IMR-90 (cell line): ENCODE data around the gene ZNF878. TPM values are rescaled to one million over a fixed set of nuclear protein-coding genes. Genes with fewer than 3 reads are reported as not detected.
A peak's percentile ranks its signal among the peaks of the same experiment; 100 is the strongest.

Experiments
- ATAC-seq: fragments of 200-7000 bp; cut with Tn5 transposase; 2 replicates; pipeline ENCODE4 v1.9.1; 2020; ENCODE audit warnings: low read depth, mild to moderate bottlenecking, moderate library complexity
- BruUV-seq: library from RNA; stranded (reverse); fragments of 400-500 nt; replicated peaks from 2 replicates; lab custom pipeline; 2021; lab: Mats Ljungman, UMichigan
- CTCF ChIA-PET: fragments of 300-600 bp; formaldehyde crosslinking; extraction: SDS; loops from one replicate; lab custom pipeline; 2021; ENCODE audit warnings: antibody characterized with exemption; lab: Yijun Ruan, JAX
- POLR2A ChIA-PET: fragments of 300-600 bp; sonication (Branson Sonifier 250); formaldehyde crosslinking; loops from one replicate; lab custom pipeline; 2022; ENCODE audit warnings: antibody characterized with exemption; ENCODE audit not compliant: unreplicated experiment; lab: Charles Lee
- DNase-seq: peaks from one replicate; pipeline ENCODE4 v3.0.0; 2013
- H2AFZ ChIP-seq: replicated peaks from 2 replicates; pipeline ENCODE3; 2013; ENCODE audit warnings: low read length, mild to moderate bottlenecking; ENCODE audit not compliant: poor library complexity
- H2AK5ac ChIP-seq: 2 replicates; pipeline ENCODE4 v1.6.1; 2013; ENCODE audit warnings: low read depth, low read length, inconsistent platforms
- H2AK9ac ChIP-seq: replicated peaks from 2 replicates; pipeline ENCODE3; 2013; ENCODE audit warnings: mild to moderate bottlenecking, low read depth, low read length, moderate library complexity; ENCODE audit not compliant: poor library complexity
- H2BK120ac ChIP-seq: 2 replicates; pipeline ENCODE4 v1.6.1; 2013; ENCODE audit warnings: low read depth, low read length, inconsistent platforms
- H2BK15ac ChIP-seq: 3 replicates; pipeline ENCODE4 v1.6.1; 2013; ENCODE audit warnings: low read depth, low read length, inconsistent platforms
- H2BK20ac ChIP-seq: 2 replicates; pipeline ENCODE4 v1.6.1; 2013; ENCODE audit warnings: low read depth, mild to moderate bottlenecking, inconsistent platforms, low read length, moderate library complexity
- H2BK5ac ChIP-seq: 2 replicates; pipeline ENCODE4 v1.6.1; 2013; ENCODE audit warnings: mild to moderate bottlenecking, low read depth, low read length, inconsistent platforms; ENCODE audit not compliant: poor library complexity, severe bottlenecking
- H3K14ac ChIP-seq: replicated peaks from 2 replicates; pipeline ENCODE4 v1.6.1; 2013; ENCODE audit warnings: low read depth, low read length, inconsistent platforms
- H3K18ac ChIP-seq: 2 replicates; pipeline ENCODE4 v1.6.1; 2013; ENCODE audit warnings: low read depth, low read length, control low read depth
- H3K23ac ChIP-seq: 2 replicates; pipeline ENCODE4 v1.6.1; 2013; ENCODE audit warnings: low read depth, low read length, inconsistent platforms
- H3K27ac ChIP-seq: 2 replicates; pipeline ENCODE4 v1.5.1; 2013; ENCODE audit warnings: mild to moderate bottlenecking, control low read depth, low read length; ENCODE audit not compliant: insufficient read depth
- H3K27me3 ChIP-seq: 2 replicates; pipeline ENCODE4 v1.6.1; 2013; ENCODE audit warnings: low read length; ENCODE audit not compliant: control insufficient read depth, insufficient read depth
- H3K36me3 ChIP-seq: 2 replicates; pipeline ENCODE4 v1.6.1; 2013; ENCODE audit warnings: low read length, mixed read lengths; ENCODE audit not compliant: control insufficient read depth, insufficient read depth
- H3K4ac ChIP-seq: 2 replicates; pipeline ENCODE4 v1.6.1; 2013; ENCODE audit warnings: low read depth, low read length, inconsistent platforms
- H3K4me1 ChIP-seq: 2 replicates; pipeline ENCODE4 v1.6.1; 2013; ENCODE audit warnings: low read length, mixed read lengths; ENCODE audit not compliant: control insufficient read depth, insufficient read depth
- H3K4me2 ChIP-seq: 2 replicates; pipeline ENCODE4 v1.6.1; 2013; ENCODE audit warnings: low read depth, mild to moderate bottlenecking, control low read depth, low read length, moderate library complexity
- H3K4me3 ChIP-seq: 2 replicates; pipeline ENCODE4 v1.5.1; 2013; ENCODE audit warnings: low read depth, mild to moderate bottlenecking, control low read depth, low read length, moderate library complexity; ENCODE audit not compliant: insufficient read depth
- H3K56ac ChIP-seq: 2 replicates; pipeline ENCODE4 v1.6.1; 2013; ENCODE audit warnings: low read length, inconsistent platforms; ENCODE audit not compliant: insufficient read depth; ENCODE audit errors: extremely low read depth
- H3K79me1 ChIP-seq, 2 experiments: 2 replicates each; pipeline ENCODE4 v1.6.1; 2013; ENCODE audit warnings: low read length in 2 of 2, inconsistent platforms in 1 of 2, low read depth in 1 of 2
- H3K9ac ChIP-seq: 2 replicates; pipeline ENCODE4 v1.6.1; 2013; ENCODE audit warnings: low read depth, low read length, control low read depth
- H3K9me1 ChIP-seq: 2 replicates; pipeline ENCODE4 v1.6.1; 2013; ENCODE audit warnings: low read length, inconsistent platforms; ENCODE audit not compliant: insufficient read depth
- H3K9me3 ChIP-seq: 2 replicates; pipeline ENCODE4 v1.6.1; 2013; ENCODE audit warnings: low read length; ENCODE audit not compliant: control insufficient read depth, insufficient read depth
- H4K20me1 ChIP-seq: 2 replicates; pipeline ENCODE4 v1.6.1; 2013; ENCODE audit warnings: low read length, inconsistent platforms; ENCODE audit not compliant: insufficient read depth
- H4K5ac ChIP-seq: 2 replicates; pipeline ENCODE4 v1.6.1; 2013; ENCODE audit warnings: mild to moderate bottlenecking, low read depth, low read length, control low read depth
- H4K8ac ChIP-seq, 2 experiments: 2 replicates each; pipeline ENCODE4 v1.6.1; 2013; ENCODE audit warnings: low read depth in 2 of 2, low read length in 2 of 2, control low read depth in 1 of 2, inconsistent platforms in 1 of 2
- H4K91ac ChIP-seq: 2 replicates; pipeline ENCODE4 v1.6.1; 2013; ENCODE audit warnings: low read depth, low read length, inconsistent platforms; ENCODE audit not compliant: insufficient read depth
- BHLHE40 ChIP-seq: fragments of 150-350 bp; IDR thresholded peaks from 2 replicates; pipeline ENCODE4 v1.6.1; 2016; ENCODE audit warnings: mild to moderate bottlenecking, low read depth, low read length
- CEBPB ChIP-seq: IDR thresholded peaks from 2 replicates; pipeline ENCODE4 v1.6.1; 2012; ENCODE audit warnings: low read depth, low read length, improper control_type of control experiment
- CHD1 ChIP-seq: IDR thresholded peaks from 2 replicates; pipeline ENCODE4 v1.6.1; 2012; ENCODE audit warnings: low read depth, low read length, improper control_type of control experiment
- ELK1 ChIP-seq: fragments of 150-350 bp; IDR thresholded peaks from 2 replicates; pipeline ENCODE4 v1.6.1; 2016; ENCODE audit warnings: low read depth, mild to moderate bottlenecking, low read length, moderate library complexity, borderline replicate concordance
- MAFK ChIP-seq: IDR thresholded peaks from 2 replicates; pipeline ENCODE4 v1.6.1; 2012; ENCODE audit warnings: low read depth, low read length, improper control_type of control experiment
- SMC3 ChIP-seq: fragments of 150-350 bp; IDR thresholded peaks from 2 replicates; pipeline ENCODE4 v1.6.1; 2016; ENCODE audit warnings: low read depth, mild to moderate bottlenecking, antibody characterized with exemption, low read length, moderate library complexity
- USF2 ChIP-seq: fragments of 150-350 bp; IDR thresholded peaks from 2 replicates; pipeline ENCODE4 v1.6.1; 2017; ENCODE audit warnings: mild to moderate bottlenecking, antibody characterized with exemption, low read length, low read depth
- WGBS, 2 experiments: methylation state at CpG; one replicate each; pipeline versions ENCODE4 v1.1.5 to v1.1.7; 2013; ENCODE audit warnings: missing lambda C conversion rate in 2 of 2; ENCODE audit not compliant: insufficient read length in 1 of 2; ENCODE audit errors: extremely low coverage in 2 of 2; 5-methylcytosine and 5-hydroxymethylcytosine counted together
- dilution Hi-C: fragments of 300-500 bp; cut with HindIII; formaldehyde crosslinking; loops from one replicate; pipeline ENCODE4 v1.14.3; 2018; ENCODE audit warnings: low sequenced_read_pairs; ENCODE audit not compliant: unreplicated experiment
- in situ Hi-C: fragments of 300-500 bp; cut with MboI; formaldehyde crosslinking; loops from 3 replicates; pipeline ENCODE4 v1.14.3; 2019; ENCODE audit warnings: low sequenced_read_pairs, inconsistent platforms, mixed read lengths
- intact Hi-C: fragments of 100-400 bp; cut with micrococcal nuclease; formaldehyde crosslinking; loops from 2 replicates; pipeline ENCODE4 v1.10.0; 2022
- polyA plus RNA-seq, 3 experiments: library from polyadenylated mRNA; depleted of rRNA; stranded (reverse); fragments of >200 nt; gene quantifications; 2 replicates each; pipeline ENCODE4 v1.2.3, GENCODE V29; 2012; ENCODE audit warnings: low replicate concordance in 1 of 3
- total RNA-seq: library from RNA; depleted of rRNA; stranded (reverse); fragments of >200 nt; gene quantifications from 2 replicates; pipeline ENCODE4 v1.2.3, GENCODE V29; 2012

The ZNF878 gene
- total and polyA plus RNA-seq, 2 of the 4 experiments (the other 2 are of a cell fraction): 0.05 to 0.36 TPM

GRCh38 chr19:12092956-12093355 is 40.2 kb upstream of the ZNF878 start:
- H3K9me3 ChIP-seq: no peaks in the 10 kb centered on the region; the same call in 1 of the 2 replicates
- H3K4me1 ChIP-seq: 0 out of 2 replicates have a peak, but pooled peaks cover 2% of the 10 kb centered on the region
- H3K23ac ChIP-seq: peak overlapping the region; percentile 4; the same call in 1 of the 2 replicates
- peak overlapping the region; percentile 91 for H3K4me3 ChIP-seq
- intact Hi-C loops: loop anchor here (1.0 to 5.0 kb wide), 2 partner anchors 48 to 274 kb away; partner anchors contain the start of gene ZNF442
- H3K9me1 ChIP-seq: peaks cover 3% of the 10 kb centered on the region; the same call in 1 of the 2 replicates
- no peaks in the 10 kb centered on the region for H3K36me3 ChIP-seq
- H2AK9ac ChIP-seq: peak overlapping the region; percentile 29
- H3K18ac ChIP-seq: no peak overlapping the region
- H2BK120ac ChIP-seq: no peak overlapping the region
- no peak for ATAC-seq
- no peak overlapping the region for H4K5ac ChIP-seq
- no peak overlapping the region for H3K56ac ChIP-seq
- peak; percentile 11 for DNase-seq
- TF ChIP-seq MAFK: no peak
- no peak for TF ChIP-seq SMC3
- no peak for TF ChIP-seq USF2
- TF ChIP-seq ELK1: no peak
- TF ChIP-seq CEBPB: no peak
- no peak for TF ChIP-seq BHLHE40
- TF ChIP-seq CHD1: no peak
- H4K8ac ChIP-seq: no peak overlapping the region; a peak in 1 of 4 replicates
- WGBS, 2 experiments: 24% methylated on average over 7 of the region's 10 CpGs; no CpG with 5 or more reads in 1 of the 2 experiments
- H2BK20ac ChIP-seq: no peak overlapping the region
- H3K79me1 ChIP-seq: peaks cover 14 to 25% of the 10 kb centered on the region in 2 experiments
- H3K14ac ChIP-seq: no peak overlapping the region
- CTCF ChIA-PET: no interaction called here
- in situ Hi-C loops: no loop called here
- H3K27me3 ChIP-seq: no peaks in the 10 kb centered on the region
- H2BK15ac ChIP-seq: no peak overlapping the region
- H3K4me2 ChIP-seq: peak overlapping the region; percentile 61
- peak overlapping the region; percentile 84 for H3K9ac ChIP-seq
- H4K20me1 ChIP-seq: no peaks in the 10 kb centered on the region
- H2BK5ac ChIP-seq: no peak overlapping the region
- peak overlapping the region; percentile 16 for H2AFZ ChIP-seq
- no peak overlapping the region for H4K91ac ChIP-seq
- no TSS peak for BruUV-seq
- dilution Hi-C loops: no loop called here
- POLR2A ChIA-PET: no interaction called here
- H3K4ac ChIP-seq: no peak overlapping the region
- H2AK5ac ChIP-seq: no peak overlapping the region
- H3K27ac ChIP-seq: no peak overlapping the region
